Ureter (tissue), 1 donor: ENCODE measurements around the gene CCDC179. TPM values are rescaled to one million over a fixed set of nuclear protein-coding genes. Genes with fewer than 3 reads are reported as not detected.

Experiments
- DNase-seq: peaks from one replicate; pipeline ENCODE4 v3.0.0-alpha.2; 2020; ENCODE audit warnings: low spot score
- total RNA-seq: library from RNA; stranded (reverse); gene quantifications from one replicate; pipeline ENCODE4 v1.2.4, GENCODE V29; 2023
- donor health status: DM: yes; HTN: yes; CAD: no.

The CCDC179 gene
- not detected for total RNA-seq

- DNase-seq = no peak
These were observed at the start of gene CCDC179 for GRCh38 chr11:22860241-22860640. Gene CCDC179 (minus strand): TSS chr11:22860474. CDS start chr11:22860421, 53 bp downstream.

DNA sequence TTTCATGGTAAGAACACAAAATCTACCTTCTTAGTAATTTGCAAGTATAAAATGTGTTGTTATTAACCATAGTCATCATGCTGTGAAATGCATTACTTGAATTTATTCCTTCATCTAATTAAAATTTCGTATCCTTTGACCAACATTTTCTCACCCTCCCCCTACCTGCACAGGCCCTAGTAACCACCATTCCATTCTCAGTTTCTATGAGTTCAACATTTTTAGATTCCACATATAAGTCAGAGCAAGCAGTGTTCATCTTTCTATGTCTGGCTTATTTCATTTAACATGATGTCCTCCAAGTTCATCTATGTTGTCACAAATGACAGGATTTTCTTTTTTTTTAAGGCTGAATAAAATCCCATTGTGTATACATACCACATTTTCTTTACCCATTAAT lies 43.5 kb upstream of the CCDC179 start:
- no peak for DNase-seq

GRCh38 chr11:22901603-22902002 lies 41.3 kb upstream of the CCDC179 start:
- DNase-seq = no peak

- DNase-seq = no peak
These were observed 40.7 kb upstream of the CCDC179 start for GRCh38 chr11:22900764-22901486.

- DNase-seq = no peak
These were observed 37.8 kb upstream of the CCDC179 start for GRCh38 chr11:22898036-22898435.

DNA sequence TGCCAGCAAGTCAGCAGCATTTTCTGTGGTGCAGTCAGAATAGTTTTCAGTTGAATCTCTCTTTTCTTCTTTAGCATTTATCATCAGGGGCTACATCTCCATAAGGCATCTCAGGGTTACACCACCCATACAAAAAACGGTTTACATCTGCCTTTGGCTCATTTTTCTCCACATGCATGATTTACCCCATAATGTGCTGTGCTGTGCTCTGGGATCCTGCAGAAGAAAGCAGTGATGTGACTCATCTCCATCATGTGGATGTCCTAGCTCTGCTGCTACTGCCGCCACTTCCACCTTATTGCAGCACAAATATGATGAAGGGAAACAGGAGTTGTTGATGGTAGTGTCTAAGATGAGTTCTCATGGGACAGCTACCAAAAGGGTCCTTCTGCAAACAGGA lies 30.0 kb upstream of the CCDC179 start:
- no peak for DNase-seq

DNA sequence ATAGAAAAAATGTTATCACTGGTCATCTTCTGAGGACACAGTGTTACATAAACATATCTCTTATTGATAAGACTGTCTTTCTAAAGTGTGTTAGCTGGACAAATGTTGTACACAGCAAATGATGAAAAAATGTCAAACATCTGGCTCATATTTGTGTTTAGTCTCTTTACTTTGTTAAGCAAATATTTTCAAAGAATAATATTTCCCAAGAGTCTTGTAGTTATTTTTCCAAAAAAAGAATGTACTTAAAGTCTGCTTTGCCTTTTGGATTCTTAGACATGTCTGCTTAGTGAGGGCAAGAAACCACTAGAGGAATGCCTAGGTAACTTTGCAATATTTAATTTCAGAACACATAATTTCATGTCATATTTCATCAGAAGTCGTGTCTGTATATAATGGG lies 23.9 kb upstream of the CCDC179 start:
- no peak for DNase-seq

GRCh38 chr11:22879630-22880029 lies 19.4 kb upstream of the CCDC179 start:
- DNase-seq = no peak

GRCh38 chr11:22878604-22879003 lies 18.3 kb upstream of the CCDC179 start:
- DNase-seq = no peak

GRCh38 chr11:22878039-22878438 lies 17.8 kb upstream of the CCDC179 start:
- no peak for DNase-seq

DNA sequence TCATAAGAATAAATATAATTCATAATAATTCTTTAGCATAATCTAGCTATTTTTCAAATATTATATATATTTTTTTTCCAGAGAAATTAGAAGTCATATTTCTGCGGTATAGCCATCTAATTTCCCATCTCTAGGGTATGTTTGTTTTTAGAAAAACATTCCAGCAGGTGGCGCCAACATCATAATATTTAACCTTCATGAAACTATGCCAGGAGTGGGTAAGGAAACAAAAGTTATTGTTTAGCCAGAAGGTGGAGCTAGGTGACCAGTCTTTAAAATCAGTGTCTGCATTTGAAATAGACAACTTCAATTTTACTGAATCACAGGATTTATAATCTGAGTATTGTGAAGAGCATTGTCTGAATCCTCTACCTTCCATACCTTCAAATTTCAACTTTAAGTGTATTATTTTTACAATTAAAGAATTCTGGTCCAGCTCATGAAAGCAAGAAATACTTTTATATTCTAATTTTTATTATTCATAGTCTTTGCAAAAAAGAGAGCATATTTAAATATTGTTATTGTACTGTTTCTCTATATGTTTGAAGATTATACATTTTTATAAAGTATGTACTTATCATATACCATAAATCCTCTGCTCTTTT lies 15.7 kb upstream of the CCDC179 start:
- DNase-seq = peak; percentile 73

DNA sequence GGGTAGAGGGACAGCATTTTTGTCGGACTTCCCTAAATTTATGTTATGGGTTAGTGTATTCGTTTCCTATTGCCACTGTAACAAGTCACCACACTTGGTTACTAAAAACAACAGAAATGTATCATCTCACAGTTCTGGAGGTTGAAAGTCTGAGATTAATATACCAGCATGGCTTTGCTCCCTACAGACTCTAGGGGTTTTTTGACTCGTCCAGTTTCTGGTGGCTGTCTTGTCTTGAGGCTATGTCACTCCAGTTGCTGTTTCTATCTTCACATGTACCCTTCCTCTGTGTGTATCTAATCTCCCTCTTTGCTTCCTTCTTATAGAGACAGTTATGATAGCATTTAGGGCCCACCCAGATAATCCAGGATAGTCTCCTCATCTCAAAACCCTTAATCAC lies 9.1 kb upstream of the CCDC179 start:
- DNase-seq = no peak

GRCh38 chr11:22859756-22860155 lies 518 bp downstream of the CCDC179 start:
- no peak for DNase-seq

DNA sequence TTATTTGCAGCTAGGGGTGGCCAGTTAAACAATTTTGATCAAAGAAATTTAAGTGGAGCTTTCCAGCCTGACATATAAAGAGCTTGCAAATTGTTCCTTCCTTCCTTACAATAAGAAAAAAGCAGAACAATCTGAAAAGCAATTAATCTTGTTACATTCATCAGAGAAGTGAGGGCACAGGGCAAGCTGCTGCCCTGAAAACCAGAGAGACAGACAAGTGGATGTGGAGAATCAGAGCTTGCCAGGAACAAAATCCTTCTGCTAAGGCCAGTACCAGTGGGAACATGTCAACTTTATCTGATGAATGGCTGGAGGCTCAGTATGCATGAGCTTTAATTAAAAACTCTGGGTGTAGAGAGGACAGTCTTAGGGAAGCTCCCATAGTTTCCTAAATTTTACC lies 8.8 kb downstream of the CCDC179 start:
- DNase-seq = no peak

- DNase-seq = no peak
These were observed 13.5 kb downstream of the CCDC179 start for GRCh38 chr11:22846726-22847125.

- no peak for DNase-seq
These were observed 27.8 kb downstream of the CCDC179 start for GRCh38 chr11:22832315-22833015.

DNA sequence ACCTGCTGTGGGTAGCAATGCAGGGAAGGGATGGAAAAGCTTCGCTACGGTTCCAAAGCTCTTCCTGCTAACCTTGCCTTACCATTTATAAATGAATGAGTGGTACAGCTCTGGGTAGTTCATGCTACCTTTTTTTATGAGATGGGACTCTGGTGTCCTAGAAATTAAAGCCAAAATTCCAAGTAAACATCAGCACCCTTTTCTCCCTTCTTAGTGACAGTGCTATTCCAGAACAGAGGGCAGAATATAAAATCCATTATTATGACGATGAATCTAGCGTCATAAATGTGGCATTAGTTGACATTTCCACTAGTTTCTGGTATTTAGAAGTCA lies 30.2 kb downstream of the CCDC179 start:
- DNase-seq = no peak

GRCh38 chr11:22829231-22830081 lies 30.8 kb downstream of the CCDC179 start, which contains the start of gene SVIP:
Gene SVIP (minus strand): TSS chr11:22829801. CDS start chr11:22829748, 53 bp downstream.
- peak; percentile 96 for DNase-seq

- DNase-seq = no peak
These were observed 31.9 kb downstream of the CCDC179 start for GRCh38 chr11:22828373-22828772.

DNA sequence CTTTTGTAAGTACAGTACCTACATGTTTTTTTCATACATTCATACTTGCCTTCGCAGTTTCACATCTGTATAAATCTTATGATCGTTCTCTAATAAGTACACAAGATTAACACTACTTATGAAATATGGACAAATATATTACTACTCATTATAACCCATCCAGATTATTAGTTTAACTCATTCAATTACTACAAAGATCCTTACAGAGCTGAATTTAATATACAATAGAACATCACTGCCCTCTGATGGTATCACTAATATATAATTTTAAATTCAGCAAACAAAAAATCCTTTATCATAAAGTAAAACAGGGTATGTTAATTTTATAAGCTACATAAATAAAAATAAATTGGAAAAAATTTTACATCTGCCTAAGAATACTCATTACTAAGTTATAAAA lies 38.1 kb downstream of the CCDC179 start:
- DNase-seq = no peak

- no peak for DNase-seq
These were observed 50.4 kb downstream of the CCDC179 start for GRCh38 chr11:22809893-22810292.

GRCh38 chr11:22808571-22809197 lies 51.6 kb downstream of the CCDC179 start:
- DNase-seq = no peak
